ENCODE measurements around the gene AFP.

The AFP gene

DNA sequence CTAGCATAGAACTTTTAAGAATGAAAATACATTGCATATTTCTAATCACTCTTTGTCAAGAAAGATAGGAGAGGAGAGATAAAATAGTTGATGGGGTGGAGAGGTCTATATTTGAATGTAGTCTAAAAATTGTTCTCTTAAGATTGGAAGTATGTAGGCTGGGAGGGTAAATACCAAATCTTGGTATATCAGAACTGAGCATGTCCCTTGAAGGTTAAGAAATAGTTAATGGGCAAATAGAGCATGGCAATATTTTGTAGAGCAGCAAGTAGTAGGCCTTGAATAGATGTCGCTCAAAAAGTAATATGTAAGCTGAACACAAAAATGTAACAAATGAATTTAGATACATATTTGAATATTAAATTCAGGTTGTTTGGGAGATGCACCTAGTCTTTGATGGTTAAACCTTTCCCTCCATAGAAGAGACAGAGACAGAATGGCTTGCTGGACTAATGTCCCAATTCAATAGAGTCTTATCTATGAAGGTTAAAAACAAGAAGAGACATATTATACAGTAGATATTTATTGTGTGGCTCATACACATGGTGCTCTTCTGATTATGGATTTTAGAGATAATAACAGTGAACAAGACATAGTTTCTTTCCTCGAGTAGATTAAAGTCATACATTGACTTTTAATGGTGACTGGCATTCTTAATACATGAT, 19.5 kb upstream of the AFP start:
- TF ChIP-seq EZH2phosphoT487 (IDR thresholded peaks at IDR 0.05; ENCODE audit: borderline replicate concordance) = no peak
- TF ChIP-seq CTCF (conservative IDR thresholded peaks at IDR 0.05; ENCODE audit: low read length) = no peak
- Histone ChIP-seq H3K9me3 (ENCODE audit: insufficient read depth, low read depth, low read length) (no peaks in the 10 kb centered on the region), H4K20me1 (ENCODE audit: insufficient read depth, low read length, poor library complexity, severe bottlenecking) (no peaks in the 10 kb centered on the region), H2AFZ (ENCODE audit: low read length) (no peak overlapping the region), H3K4me2 (ENCODE audit: low read depth, low read length, poor library complexity, severe bottlenecking) (no peak overlapping the region), H3K36me3 (ENCODE audit: insufficient read depth, low read length) (no peaks in the 10 kb centered on the region), H3F3A (ENCODE audit: low read depth) (no peaks in the 10 kb centered on the region), H3K27me3 (ENCODE audit: insufficient read depth, low read length, poor library complexity, severe bottlenecking) (no peaks in the 10 kb centered on the region), H3K4me3 (ENCODE audit: low read length, poor library complexity, severe bottlenecking) (no peak overlapping the region), H3K79me2 (ENCODE audit: insufficient read depth, low read length) (no peaks in the 10 kb centered on the region), H3K4me1 (ENCODE audit: insufficient read depth, low read length, poor library complexity, severe bottlenecking) (no peaks in the 10 kb centered on the region), H3K9ac (ENCODE audit: low read depth, low read length, poor library complexity, severe bottlenecking) (no peak overlapping the region), H3K9me2 (replicated peaks; ENCODE audit: low read depth, low read length) (no peaks in the 10 kb centered on the region)

DNA sequence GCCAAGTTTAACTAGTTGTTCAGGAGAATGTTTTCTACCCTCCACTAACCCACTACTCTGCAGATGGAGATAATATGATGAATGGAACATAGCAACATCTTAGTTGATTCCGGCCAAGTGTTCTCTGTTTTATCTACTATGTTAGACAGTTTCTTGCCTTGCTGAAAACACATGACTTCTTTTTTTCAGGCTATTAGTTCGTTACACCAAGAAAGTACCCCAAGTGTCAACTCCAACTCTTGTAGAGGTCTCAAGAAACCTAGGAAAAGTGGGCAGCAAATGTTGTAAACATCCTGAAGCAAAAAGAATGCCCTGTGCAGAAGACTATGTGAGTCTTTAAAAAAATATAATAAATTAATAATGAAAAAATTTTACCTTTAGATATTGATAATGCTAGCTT, 18.7 kb upstream of the AFP start:
- H3K4me3 ChIP-seq (ENCODE audit: low read length, poor library complexity, severe bottlenecking) = no peak overlapping the region
- H4K20me1 ChIP-seq (ENCODE audit: insufficient read depth, low read length, poor library complexity, severe bottlenecking) = no peaks in the 10 kb centered on the region
- no peaks in the 10 kb centered on the region for H3F3A ChIP-seq (ENCODE audit: low read depth)
- TF ChIP-seq CTCF (conservative IDR thresholded peaks at IDR 0.05; ENCODE audit: low read length) = no peak
- no peak for TF ChIP-seq EZH2phosphoT487 (IDR thresholded peaks at IDR 0.05; ENCODE audit: borderline replicate concordance)
- H3K36me3 ChIP-seq (ENCODE audit: insufficient read depth, low read length) = no peaks in the 10 kb centered on the region
- no peak overlapping the region for H3K4me2 ChIP-seq (ENCODE audit: low read depth, low read length, poor library complexity, severe bottlenecking)
- H3K27me3 ChIP-seq (ENCODE audit: insufficient read depth, low read length, poor library complexity, severe bottlenecking) = no peaks in the 10 kb centered on the region
- H3K79me2 ChIP-seq (ENCODE audit: insufficient read depth, low read length) = no peaks in the 10 kb centered on the region
- no peaks in the 10 kb centered on the region for H3K4me1 ChIP-seq (ENCODE audit: insufficient read depth, low read length, poor library complexity, severe bottlenecking)
- no peaks in the 10 kb centered on the region for H3K9me3 ChIP-seq (ENCODE audit: insufficient read depth, low read depth, low read length)
- H3K9ac ChIP-seq (ENCODE audit: low read depth, low read length, poor library complexity, severe bottlenecking) = no peak overlapping the region
- H3K9me2 ChIP-seq (replicated peaks; ENCODE audit: low read depth, low read length) = no peaks in the 10 kb centered on the region
- H2AFZ ChIP-seq (ENCODE audit: low read length) = no peak overlapping the region

GRCh38 chr4:73417973-73418372, 18.0 kb upstream of the AFP start:
- TF ChIP-seq CTCF (conservative IDR thresholded peaks at IDR 0.05; ENCODE audit: low read length) (no peak), EZH2phosphoT487 (IDR thresholded peaks at IDR 0.05; ENCODE audit: borderline replicate concordance) (no peak)

More at GRCh38 chr4:73417973-73418372, 18.0 kb upstream of the AFP start:
- no peaks in the 10 kb centered on the region for H3K79me2 ChIP-seq (ENCODE audit: insufficient read depth, low read length)
- H3K4me1 ChIP-seq (ENCODE audit: insufficient read depth, low read length, poor library complexity, severe bottlenecking) = no peaks in the 10 kb centered on the region
- no peak overlapping the region for H2AFZ ChIP-seq (ENCODE audit: low read length)
- no peaks in the 10 kb centered on the region for H3F3A ChIP-seq (ENCODE audit: low read depth)
- H4K20me1 ChIP-seq (ENCODE audit: insufficient read depth, low read length, poor library complexity, severe bottlenecking) = no peaks in the 10 kb centered on the region
- H3K4me3 ChIP-seq (ENCODE audit: low read length, poor library complexity, severe bottlenecking) = no peak overlapping the region
- no peaks in the 10 kb centered on the region for H3K9me3 ChIP-seq (ENCODE audit: insufficient read depth, low read depth, low read length)
- no peaks in the 10 kb centered on the region for H3K9me2 ChIP-seq (replicated peaks; ENCODE audit: low read depth, low read length)
- H3K27me3 ChIP-seq (ENCODE audit: insufficient read depth, low read length, poor library complexity, severe bottlenecking) = no peaks in the 10 kb centered on the region
- no peak overlapping the region for H3K9ac ChIP-seq (ENCODE audit: low read depth, low read length, poor library complexity, severe bottlenecking)
- no peaks in the 10 kb centered on the region for H3K36me3 ChIP-seq (ENCODE audit: insufficient read depth, low read length)
- no peak overlapping the region for H3K4me2 ChIP-seq (ENCODE audit: low read depth, low read length, poor library complexity, severe bottlenecking)
